H9 (cell line): ENCODE results near the gene SLC25A39. TPM values are rescaled to one million over a fixed set of nuclear protein-coding genes. Genes with fewer than 3 reads are reported as not detected.

Experiments
- DNase-seq: peaks from one replicate; pipeline ENCODE4 v3.0.0-alpha.2; 2017
- H2AFZ ChIP-seq: one replicate; pipeline ENCODE4 v1.6.1; 2013; ENCODE audit warnings: mild to moderate bottlenecking, low read length, control low read depth, moderate library complexity
- H2AK5ac ChIP-seq: 2 replicates; pipeline ENCODE4 v1.6.1; 2013; ENCODE audit warnings: low read length, control low read depth, mixed read lengths; ENCODE audit not compliant: insufficient read length
- H2BK120ac ChIP-seq: one replicate; pipeline ENCODE4 v1.6.1; 2013; ENCODE audit warnings: low read depth, mild to moderate bottlenecking, low read length, control low read depth, inconsistent platforms; ENCODE audit not compliant: poor library complexity, severe bottlenecking
- H2BK12ac ChIP-seq: 2 replicates; pipeline ENCODE4 v1.6.1; 2013; ENCODE audit warnings: low read length, control low read depth, mixed read lengths, low read depth; ENCODE audit not compliant: insufficient read length
- H2BK15ac ChIP-seq: 2 replicates; pipeline ENCODE4 v1.6.1; 2013; ENCODE audit warnings: low read depth, low read length, control low read depth
- H2BK20ac ChIP-seq: one replicate; pipeline ENCODE4 v1.6.1; 2013; ENCODE audit warnings: low read depth, mild to moderate bottlenecking, low read length, control low read depth, inconsistent platforms; ENCODE audit not compliant: poor library complexity, severe bottlenecking
- H2BK5ac ChIP-seq: 2 replicates; pipeline ENCODE4 v1.6.1; 2013; ENCODE audit warnings: low read length, control low read depth, mixed read lengths; ENCODE audit not compliant: insufficient read length
- H3K14ac ChIP-seq: 2 replicates; pipeline ENCODE4 v1.6.1; 2013; ENCODE audit warnings: low read length, control low read depth; ENCODE audit not compliant: insufficient read depth
- H3K18ac ChIP-seq: 2 replicates; pipeline ENCODE4 v1.6.1; 2013; ENCODE audit warnings: low read depth, mild to moderate bottlenecking, mixed read lengths, low read length, control low read depth; ENCODE audit not compliant: insufficient read length
- H3K23ac ChIP-seq: 2 replicates; pipeline ENCODE4 v1.6.1; 2013; ENCODE audit warnings: low read length, control low read depth, mixed read lengths, low read depth; ENCODE audit not compliant: insufficient read length
- H3K23me2 ChIP-seq: 2 replicates; pipeline ENCODE4 v1.6.1; 2013; ENCODE audit warnings: low read depth, mild to moderate bottlenecking, mixed read lengths, low read length, control low read depth; ENCODE audit not compliant: insufficient read length, poor library complexity, severe bottlenecking
- H3K27ac ChIP-seq: 2 replicates; pipeline ENCODE4 v1.5.1; 2013; ENCODE audit warnings: low read length, control low read depth, mixed read lengths, low read depth; ENCODE audit not compliant: insufficient read length
- H3K27me3 ChIP-seq: 2 replicates; pipeline ENCODE4 v1.6.1; 2013; ENCODE audit warnings: low read length, control low read depth, inconsistent platforms; ENCODE audit not compliant: insufficient read depth
- H3K4ac ChIP-seq: 2 replicates; pipeline ENCODE4 v1.6.1; 2013; ENCODE audit warnings: low read depth, mild to moderate bottlenecking, control low read depth, inconsistent platforms, low read length, moderate library complexity
- H3K4me1 ChIP-seq: 2 replicates; pipeline ENCODE4 v1.6.1; 2013; ENCODE audit warnings: low read length, control low read depth, inconsistent platforms; ENCODE audit not compliant: insufficient read depth
- H3K4me2 ChIP-seq: 2 replicates; pipeline ENCODE4 v1.6.1; 2013; ENCODE audit warnings: low read length, control low read depth, mixed read lengths; ENCODE audit not compliant: insufficient read length, insufficient read depth
- H3K56ac ChIP-seq: 2 replicates; pipeline ENCODE4 v1.6.1; 2013; ENCODE audit warnings: low read depth, mild to moderate bottlenecking, mixed read lengths, low read length, control low read depth; ENCODE audit not compliant: insufficient read length
- H3K79me1 ChIP-seq: 2 replicates; pipeline ENCODE4 v1.6.1; 2013; ENCODE audit warnings: low read depth, mild to moderate bottlenecking, moderate library complexity, low read length, control low read depth, inconsistent platforms; ENCODE audit not compliant: insufficient read depth, poor library complexity, severe bottlenecking
- H3K79me2 ChIP-seq: 2 replicates; pipeline ENCODE4 v1.6.1; 2013; ENCODE audit warnings: low read length, control low read depth, inconsistent platforms; ENCODE audit not compliant: insufficient read depth
- H3K9ac ChIP-seq: 2 replicates; pipeline ENCODE4 v1.6.1; 2013; ENCODE audit warnings: low read length, control low read depth, mixed read lengths; ENCODE audit not compliant: insufficient read length; ENCODE audit errors: extremely low read depth
- H3K9me3 ChIP-seq: one replicate; pipeline ENCODE4 v1.6.1; 2013; ENCODE audit warnings: low read depth, low read length, inconsistent platforms; ENCODE audit not compliant: control insufficient read depth
- H3T11ph ChIP-seq: one replicate; pipeline ENCODE4 v1.6.1; 2013; ENCODE audit warnings: mild to moderate bottlenecking, low read length, control low read depth, inconsistent platforms
- H4K20me1 ChIP-seq: one replicate; pipeline ENCODE4 v1.6.1; 2013; ENCODE audit not compliant: control insufficient read depth, insufficient read length, insufficient read depth
- H4K5ac ChIP-seq: 2 replicates; pipeline ENCODE4 v1.6.1; 2013; ENCODE audit warnings: low read depth, mild to moderate bottlenecking, mixed read lengths, low read length, control low read depth; ENCODE audit not compliant: insufficient read length
- H4K8ac ChIP-seq: replicated peaks from 2 replicates; pipeline ENCODE4 v1.6.1; 2013; ENCODE audit warnings: low read length, control low read depth, mixed read lengths, low read depth; ENCODE audit not compliant: insufficient read length
- H4K91ac ChIP-seq: 2 replicates; pipeline ENCODE4 v1.6.1; 2013; ENCODE audit warnings: low read depth, mild to moderate bottlenecking, moderate library complexity, mixed read lengths, low read length, control low read depth; ENCODE audit not compliant: insufficient read length
- H3K27ac Mint-ChIP-seq, 3 experiments: 2 replicates in 2 of 3; 3 replicates in 1 of 3; pipeline ENCODE4 v1.8.0; 2020 to 2021; ENCODE audit warnings: mixed read lengths in 3 of 3, mild to moderate bottlenecking in 1 of 3, moderate library complexity in 1 of 3
- H3K27me3 Mint-ChIP-seq: 2 replicates; pipeline ENCODE4 v1.8.0; 2021; ENCODE audit warnings: low read depth, mild to moderate bottlenecking, moderate library complexity, mixed read lengths
- H3K36me3 Mint-ChIP-seq, 3 experiments: 2 replicates in 2 of 3; 3 replicates in 1 of 3; pipeline ENCODE4 v1.8.0; 2020 to 2021; ENCODE audit warnings: low read depth in 3 of 3, mixed read lengths in 3 of 3; ENCODE audit not compliant: insufficient read depth in 1 of 3
- H3K4me1 Mint-ChIP-seq, 2 experiments: 2 replicates each; pipeline ENCODE4 v1.8.0; 2020; ENCODE audit warnings: mixed read lengths in 2 of 2
- H3K4me3 Mint-ChIP-seq, 2 experiments: 2 replicates in 1 of 2; 3 replicates in 1 of 2; pipeline ENCODE4 v1.8.0; 2020 to 2021; ENCODE audit warnings: mild to moderate bottlenecking in 2 of 2, mixed read lengths in 2 of 2, moderate library complexity in 1 of 2
- H3K9me3 Mint-ChIP-seq, 2 experiments: 2 replicates in 1 of 2; 3 replicates in 1 of 2; pipeline ENCODE4 v1.8.0; 2020; ENCODE audit warnings: mild to moderate bottlenecking in 2 of 2, mixed read lengths in 2 of 2, moderate library complexity in 1 of 2
- CTCF ChIP-seq: fragments of 200-600 bp; sonication (generic); conservative IDR thresholded peaks from 3 replicates; pipeline ENCODE4 v1.8.0; 2021; ENCODE audit warnings: antibody characterized with exemption, mild to moderate bottlenecking
- WGBS: extraction: QIAGEN DNeasy Blood & Tissue Kit; methylation state at CpG from one replicate; pipeline ENCODE4 v1.1.7; 2013; ENCODE audit warnings: missing lambda C conversion rate, low lambda C conversion rate, mixed read lengths; ENCODE audit not compliant: insufficient read length; ENCODE audit errors: extremely low coverage; 5-methylcytosine and 5-hydroxymethylcytosine counted together
- total RNA-seq: library from RNA; stranded (reverse); gene quantifications from 2 replicates; pipeline ENCODE4 v1.2.1, GENCODE V29; 2021

SLC25A39 gene
- total RNA-seq, 1 experiment from 2014 or later = 227 TPM

DNA sequence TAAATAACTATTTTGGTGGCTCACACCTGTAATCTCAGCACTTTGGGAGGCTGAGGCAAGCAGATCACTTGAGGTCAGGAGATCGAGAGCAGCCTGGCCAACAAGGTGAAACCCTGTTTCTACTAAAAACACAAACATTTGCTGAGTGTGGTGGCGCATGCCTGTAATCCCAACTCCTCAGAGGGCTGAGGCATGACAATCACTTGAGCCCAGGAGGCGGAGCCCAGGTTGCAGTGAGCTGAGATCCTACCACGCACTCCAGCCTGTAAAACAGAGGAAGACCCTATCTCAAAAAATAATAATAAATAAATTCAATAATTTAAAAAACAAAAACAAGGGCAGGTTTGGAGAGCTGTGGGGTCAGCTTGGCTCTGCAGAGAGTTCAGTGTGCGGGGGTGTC is 51.0 kb downstream of the SLC25A39 start:
- no peaks in the 10 kb centered on the region for H3K9me3 ChIP-seq
- H3K4me1 Mint-ChIP-seq = peaks cover 15 to 26% of the 10 kb centered on the region in 2 experiments
- H4K91ac ChIP-seq = no peak overlapping the region
- H2BK5ac ChIP-seq = no peak overlapping the region
- no peak overlapping the region for H3K23ac ChIP-seq
- no peak overlapping the region for H3K9ac ChIP-seq
- no peak overlapping the region for H3K4ac ChIP-seq
- no peaks in the 10 kb centered on the region for H3K79me2 ChIP-seq
- H3K27ac Mint-ChIP-seq = no peak overlapping the region
- H3T11ph ChIP-seq = no peak overlapping the region
- no CpG with 5 or more reads among the region's 5 CpGs for WGBS
- H4K8ac ChIP-seq = no peak overlapping the region
- H4K20me1 ChIP-seq = no peaks in the 10 kb centered on the region
- no peaks in the 10 kb centered on the region for H3K79me1 ChIP-seq
- H2BK20ac ChIP-seq = no peak overlapping the region
- no peaks in the 10 kb centered on the region for H3K9me3 Mint-ChIP-seq
- no peak overlapping the region for H3K14ac ChIP-seq
- no peak for TF ChIP-seq CTCF
- H2BK12ac ChIP-seq = no peak overlapping the region
- H3K4me3 Mint-ChIP-seq = no peak overlapping the region
- H3K4me2 ChIP-seq = no peak overlapping the region
- no peak overlapping the region for H3K27ac ChIP-seq
- H3K23me2 ChIP-seq = peaks cover 4% of the 10 kb centered on the region
- H2AK5ac ChIP-seq = no peak overlapping the region
- no peak overlapping the region for H2BK15ac ChIP-seq
- no peak overlapping the region for H4K5ac ChIP-seq
- no peak overlapping the region for H2AFZ ChIP-seq
- no peaks in the 10 kb centered on the region; a peak in 1 of 7 replicates for H3K36me3 Mint-ChIP-seq
- H3K4me1 ChIP-seq = peaks cover 5% of the 10 kb centered on the region; the same call in 1 of the 2 replicates
- peak; percentile 65 for DNase-seq
- H3K27me3 Mint-ChIP-seq = peaks cover 2% of the 10 kb centered on the region
- no peak overlapping the region for H3K56ac ChIP-seq
- no peak overlapping the region for H2BK120ac ChIP-seq
- H3K27me3 ChIP-seq = no peaks in the 10 kb centered on the region
- no peak overlapping the region for H3K18ac ChIP-seq
